Keratinocyte (primary cell): ENCODE results near the gene TSEN34.
"Not testable (repeated sequence)": the region's sequence is repeated elsewhere in the genome, so short reads cannot be mapped to it uniquely, and the experiment has no call there.

Experiments used
- CTCF ChIP-seq, 3 experiments: IDR thresholded peaks in 1 of 3; conservative IDR thresholded peaks in 1 of 3; optimal IDR thresholded peaks in 1 of 3; 2 replicates in 2 of 3; 3 replicates in 1 of 3; pipeline versions ENCODE3 to v1.5.1; 2011; ENCODE audit warnings: low read length in 3 of 3, mild to moderate bottlenecking in 3 of 3, moderate library complexity in 2 of 3, control low read depth in 1 of 3, inconsistent platforms in 1 of 3; ENCODE audit not compliant: insufficient read depth in 2 of 3; ENCODE audit errors: extremely low read depth in 1 of 3
- EZH2 ChIP-seq: IDR thresholded peaks from one replicate; pipeline ENCODE4 v1.6.1; 2012; ENCODE audit warnings: inconsistent platforms, mild to moderate bottlenecking, low read length, moderate library complexity

GRCh38 chr19:54223937-54224281, 32.8 kb downstream of the TSEN34 start:
- not testable (repeated sequence) for TF ChIP-seq EZH2; CTCF (optimal IDR thresholded peaks at IDR 0.05 in 1 of 3, IDR thresholded peaks at IDR 0.05 in 1 of 3, conservative IDR thresholded peaks at IDR 0.05 in 1 of 3; ENCODE audit: extremely low read depth in 1 of 3, insufficient read depth in 2 of 3, low read length in 3 of 3)
